Panc1 (cell line): ENCODE data around the gene CDK5RAP3. TPM values are rescaled to one million over a fixed set of nuclear protein-coding genes. Genes with fewer than 3 reads are reported as not detected.

ENCODE experiments used
- ATAC-seq: fragments of 200-7000 bp; cut with Tn5 transposase; 2 replicates; pipeline ENCODE4 v1.9.1; 2020; ENCODE audit warnings: mild to moderate bottlenecking, moderate library complexity
- BruUV-seq: library from RNA; stranded (reverse); fragments of 400-500 nt; replicated peaks from 2 replicates; lab custom pipeline; 2021; lab: Mats Ljungman, UMichigan
- CTCF ChIA-PET: fragments of 300-600 bp; sonication (Branson Sonifier 250); formaldehyde crosslinking; loops from one replicate; lab custom pipeline; 2022; ENCODE audit warnings: antibody characterized with exemption; lab: Charles Lee
- POLR2A ChIA-PET: fragments of 300-600 bp; sonication (Branson Sonifier 250); formaldehyde crosslinking; loops from one replicate; lab custom pipeline; 2022; ENCODE audit warnings: antibody characterized with exemption; lab: Charles Lee
- DNase-seq: peaks from one replicate; pipeline ENCODE4 v3.0.0-alpha.2; 2010; ENCODE audit warnings: low read depth, low spot score
- H3K27ac ChIP-seq: 2 replicates; pipeline ENCODE4 v1.5.1; 2011; ENCODE audit warnings: mild to moderate bottlenecking, low read length, inconsistent platforms
- H3K27me3 ChIP-seq: fragments of 200-500 bp; sonication (Bioruptor generic); 2 replicates; pipeline ENCODE4 v1.6.0; 2014; ENCODE audit warnings: low read length, inconsistent platforms; ENCODE audit not compliant: control insufficient read depth, insufficient read depth
- H3K36me3 ChIP-seq: fragments of 200-500 bp; sonication (Bioruptor generic); 2 replicates; pipeline ENCODE4 v1.5.1; 2014; ENCODE audit warnings: inconsistent platforms, mild to moderate bottlenecking, low read length, moderate library complexity; ENCODE audit not compliant: control insufficient read depth, insufficient read depth
- H3K4me1 ChIP-seq: 2 replicates; pipeline ENCODE4 v1.5.1; 2011; ENCODE audit warnings: inconsistent platforms, mild to moderate bottlenecking, low read length, moderate library complexity; ENCODE audit not compliant: control insufficient read depth, insufficient read depth
- H3K4me3 ChIP-seq, 2 experiments: 2 replicates each; pipeline ENCODE4 v1.5.1; 2011 to 2012; ENCODE audit warnings: low read depth in 2 of 2, low read length in 2 of 2, mild to moderate bottlenecking in 2 of 2, inconsistent platforms in 1 of 2, moderate library complexity in 1 of 2
- H3K9me3 ChIP-seq: fragments of 200-500 bp; sonication (Bioruptor generic); 2 replicates; pipeline ENCODE4 v1.5.1; 2014; ENCODE audit warnings: low read depth, mild to moderate bottlenecking, inconsistent platforms, low read length, moderate library complexity; ENCODE audit not compliant: control insufficient read depth, insufficient read depth
- POLR2AphosphoS5 ChIP-seq: IDR thresholded peaks from 2 replicates; pipeline ENCODE4 v1.6.1; 2012; ENCODE audit warnings: mild to moderate bottlenecking, low read depth, low read length, moderate library complexity
- SIN3A ChIP-seq: IDR thresholded peaks from 2 replicates; pipeline ENCODE4 v1.6.1; 2012; ENCODE audit warnings: low read depth, mild to moderate bottlenecking, low read length, moderate library complexity, borderline replicate concordance; ENCODE audit not compliant: insufficient read depth
- TCF7L2 ChIP-seq: IDR thresholded peaks from 2 replicates; pipeline ENCODE4 v1.6.1; 2011; ENCODE audit warnings: mild to moderate bottlenecking, low read depth, low read length, inconsistent platforms
- in situ Hi-C: cut with HindIII; loops from 2 replicates; pipeline ENCODE4 v1.10.0; 2016; ENCODE audit warnings: low sequenced_read_pairs, low pct_unique_long_range_greater_than_20kb
- intact Hi-C: fragments of 100-400 bp; cut with micrococcal nuclease; formaldehyde crosslinking; loops from one replicate; pipeline ENCODE4 v1.10.0; 2022; ENCODE audit not compliant: unreplicated experiment
- total RNA-seq: library from RNA; stranded (reverse); gene quantifications from one replicate; pipeline ENCODE4 v1.2.1, GENCODE V29; 2021; ENCODE audit not compliant: unreplicated experiment
- TF ChIP-seq, protein P1 (sequence below): fragments of 450-650 bp; IDR thresholded peaks from 2 replicates; pipeline ENCODE4 v1.5.1; 2017; ENCODE audit warnings: mild to moderate bottlenecking
- TF ChIP-seq, protein P2 (sequence below), 2 experiments: IDR thresholded peaks; 2 replicates each; pipeline ENCODE4 v1.6.1; 2011 to 2012; ENCODE audit warnings: low read depth in 2 of 2, control low read depth in 1 of 2, low read length in 1 of 2, mild to moderate bottlenecking in 1 of 2, moderate library complexity in 1 of 2; ENCODE audit not compliant: insufficient read depth in 1 of 2

Gene CDK5RAP3
- total RNA-seq, 1 experiment from 2014 or later: 193 TPM

DNA sequence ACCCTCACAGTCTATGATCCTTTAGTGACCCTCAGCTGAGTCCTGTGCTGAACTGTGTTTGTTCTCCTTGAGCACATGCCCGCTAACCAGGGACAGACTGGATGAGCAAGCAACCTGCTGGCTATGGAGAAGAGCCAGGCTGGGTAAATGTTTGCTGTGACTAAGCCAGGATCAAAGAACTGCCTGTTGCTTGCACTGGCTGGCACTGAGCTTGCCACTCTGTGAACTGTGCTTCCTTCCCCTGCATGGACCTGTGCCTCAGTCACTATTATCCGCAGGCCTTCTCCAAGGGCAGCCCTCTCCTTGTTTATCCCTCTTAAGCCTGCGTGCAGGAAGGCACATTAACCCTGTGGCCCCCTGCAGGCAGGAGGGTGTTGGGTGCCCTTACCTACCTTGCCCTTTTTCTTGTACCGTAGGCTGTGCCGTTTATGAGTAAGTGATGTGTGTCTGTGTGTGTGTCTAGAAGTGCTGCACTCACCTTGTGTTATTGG lies 22.2 kb upstream of the CDK5RAP3 start:
- BruUV-seq: no TSS peak
- DNase-seq (no peak), ATAC-seq (peak; percentile 61)
- in situ Hi-C loops: no loop called here
- POLR2A ChIA-PET: interaction anchor here (0.6 kb wide), 1 partner anchor 100 kb away, joined by 3 read pairs; no protein-coding TSS in a partner anchor
- H3K4me1 ChIP-seq: peaks cover 13% of the 10 kb centered on the region
- H3K27me3 ChIP-seq: no peaks in the 10 kb centered on the region
- no peaks in the 10 kb centered on the region for H3K36me3 ChIP-seq
- H3K9me3 ChIP-seq: no peaks in the 10 kb centered on the region
- no peak overlapping the region for H3K4me3 ChIP-seq
- peak overlapping the region; percentile 67 for H3K27ac ChIP-seq
- TF ChIP-seq, protein P1, sequence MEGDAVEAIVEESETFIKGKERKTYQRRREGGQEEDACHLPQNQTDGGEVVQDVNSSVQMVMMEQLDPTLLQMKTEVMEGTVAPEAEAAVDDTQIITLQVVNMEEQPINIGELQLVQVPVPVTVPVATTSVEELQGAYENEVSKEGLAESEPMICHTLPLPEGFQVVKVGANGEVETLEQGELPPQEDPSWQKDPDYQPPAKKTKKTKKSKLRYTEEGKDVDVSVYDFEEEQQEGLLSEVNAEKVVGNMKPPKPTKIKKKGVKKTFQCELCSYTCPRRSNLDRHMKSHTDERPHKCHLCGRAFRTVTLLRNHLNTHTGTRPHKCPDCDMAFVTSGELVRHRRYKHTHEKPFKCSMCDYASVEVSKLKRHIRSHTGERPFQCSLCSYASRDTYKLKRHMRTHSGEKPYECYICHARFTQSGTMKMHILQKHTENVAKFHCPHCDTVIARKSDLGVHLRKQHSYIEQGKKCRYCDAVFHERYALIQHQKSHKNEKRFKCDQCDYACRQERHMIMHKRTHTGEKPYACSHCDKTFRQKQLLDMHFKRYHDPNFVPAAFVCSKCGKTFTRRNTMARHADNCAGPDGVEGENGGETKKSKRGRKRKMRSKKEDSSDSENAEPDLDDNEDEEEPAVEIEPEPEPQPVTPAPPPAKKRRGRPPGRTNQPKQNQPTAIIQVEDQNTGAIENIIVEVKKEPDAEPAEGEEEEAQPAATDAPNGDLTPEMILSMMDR: no peak
- no peak for TF ChIP-seq SIN3A
- TF ChIP-seq POLR2AphosphoS5: no peak
- TF ChIP-seq TCF7L2: no peak
- TF ChIP-seq, protein P2, sequence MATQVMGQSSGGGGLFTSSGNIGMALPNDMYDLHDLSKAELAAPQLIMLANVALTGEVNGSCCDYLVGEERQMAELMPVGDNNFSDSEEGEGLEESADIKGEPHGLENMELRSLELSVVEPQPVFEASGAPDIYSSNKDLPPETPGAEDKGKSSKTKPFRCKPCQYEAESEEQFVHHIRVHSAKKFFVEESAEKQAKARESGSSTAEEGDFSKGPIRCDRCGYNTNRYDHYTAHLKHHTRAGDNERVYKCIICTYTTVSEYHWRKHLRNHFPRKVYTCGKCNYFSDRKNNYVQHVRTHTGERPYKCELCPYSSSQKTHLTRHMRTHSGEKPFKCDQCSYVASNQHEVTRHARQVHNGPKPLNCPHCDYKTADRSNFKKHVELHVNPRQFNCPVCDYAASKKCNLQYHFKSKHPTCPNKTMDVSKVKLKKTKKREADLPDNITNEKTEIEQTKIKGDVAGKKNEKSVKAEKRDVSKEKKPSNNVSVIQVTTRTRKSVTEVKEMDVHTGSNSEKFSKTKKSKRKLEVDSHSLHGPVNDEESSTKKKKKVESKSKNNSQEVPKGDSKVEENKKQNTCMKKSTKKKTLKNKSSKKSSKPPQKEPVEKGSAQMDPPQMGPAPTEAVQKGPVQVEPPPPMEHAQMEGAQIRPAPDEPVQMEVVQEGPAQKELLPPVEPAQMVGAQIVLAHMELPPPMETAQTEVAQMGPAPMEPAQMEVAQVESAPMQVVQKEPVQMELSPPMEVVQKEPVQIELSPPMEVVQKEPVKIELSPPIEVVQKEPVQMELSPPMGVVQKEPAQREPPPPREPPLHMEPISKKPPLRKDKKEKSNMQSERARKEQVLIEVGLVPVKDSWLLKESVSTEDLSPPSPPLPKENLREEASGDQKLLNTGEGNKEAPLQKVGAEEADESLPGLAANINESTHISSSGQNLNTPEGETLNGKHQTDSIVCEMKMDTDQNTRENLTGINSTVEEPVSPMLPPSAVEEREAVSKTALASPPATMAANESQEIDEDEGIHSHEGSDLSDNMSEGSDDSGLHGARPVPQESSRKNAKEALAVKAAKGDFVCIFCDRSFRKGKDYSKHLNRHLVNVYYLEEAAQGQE (IDR thresholded peaks at IDR 0.05; ENCODE audit: insufficient read depth in 1 of 2, low read depth in 2 of 2, low read length in 1 of 2): no peak
- intact Hi-C loops: loop anchor here (1.0 kb wide), 1 partner anchor 70 kb away; no protein-coding TSS in a partner anchor
- CTCF ChIA-PET: interaction anchor here (2.6 to 3.2 kb wide), 2 partner anchors 22 to 69 kb away, joined by 21 to 22 read pairs; partner anchors contain the start of gene CDK5RAP3

DNA sequence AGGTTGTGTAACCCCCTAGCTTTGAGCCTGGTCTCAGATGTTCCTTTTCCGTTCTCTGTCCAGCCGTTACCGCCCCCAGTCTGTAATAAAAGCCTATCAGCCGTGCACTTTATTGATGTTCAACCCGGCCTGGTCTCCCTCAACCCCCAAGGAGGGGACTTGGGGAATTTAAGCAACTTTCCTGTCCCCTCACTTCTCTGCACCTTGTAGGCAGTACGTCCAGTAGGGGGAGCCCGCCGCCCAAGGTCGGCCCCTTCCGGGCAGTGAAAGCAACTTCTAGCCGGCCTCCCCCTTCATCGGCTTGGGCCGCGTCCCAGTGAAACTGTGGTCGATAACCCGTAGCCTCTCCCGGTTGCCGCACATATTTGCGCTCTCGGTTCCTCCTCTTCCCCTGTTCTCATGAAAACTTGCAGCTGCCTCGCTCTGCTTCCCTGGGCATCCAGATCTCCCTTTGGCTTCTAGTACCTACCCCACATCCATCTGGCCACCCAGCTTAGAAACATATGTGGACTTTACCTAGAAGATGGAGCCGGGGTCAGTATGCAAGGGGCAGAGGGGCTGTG lies 21.6 kb upstream of the CDK5RAP3 start:
- no TSS peak for BruUV-seq
- DNase-seq (no peak), ATAC-seq (peak; percentile 90)
- Histone ChIP-seq H3K27ac (peak overlapping the region; percentile 67), H3K4me3 (peak overlapping the region in 1 of 2 experiments; percentile 34; a peak in 2 of 4 replicates), H3K9me3 (no peaks in the 10 kb centered on the region), H3K4me1 (peaks cover 13% of the 10 kb centered on the region), H3K36me3 (no peaks in the 10 kb centered on the region), H3K27me3 (no peaks in the 10 kb centered on the region)
- TF ChIP-seq, protein P2 (IDR thresholded peaks at IDR 0.05; ENCODE audit: insufficient read depth in 1 of 2, low read depth in 2 of 2, low read length in 1 of 2): no peak
- TF ChIP-seq, protein P1: peak; percentile 98
- TF ChIP-seq POLR2AphosphoS5: 0 out of 2 replicates have a peak, but pooled peaks have one; percentile 29
- TF ChIP-seq TCF7L2: no peak
- in situ Hi-C loops: no loop called here
- POLR2A ChIA-PET: no interaction called here
- intact Hi-C loops: loop anchor here (1.0 kb wide), 1 partner anchor 69 kb away; no protein-coding TSS in a partner anchor
- CTCF ChIA-PET: interaction anchor here (0.5 to 3.2 kb wide), 3 partner anchors 21 to 290 kb away, joined by 3 to 22 read pairs (median 21); partner anchors contain the start of gene CDK5RAP3
